Activated CD8-positive, alpha-beta memory T cell treated with anti-CD3 and anti-CD28 coated beads for 36 hours (primary cell): ENCODE data around the gene MT1E. TPM values are rescaled to one million over a fixed set of nuclear protein-coding genes. Genes with fewer than 3 reads are reported as not detected.

Experiments used
- CTCF ChIA-PET: fragments of 350-600 bp; sonication (Branson Sonifier 250); formaldehyde crosslinking; loops from one replicate; lab custom pipeline; 2021; ENCODE audit warnings: antibody characterized with exemption; lab: Charles Lee
- POLR2A ChIA-PET: fragments of 350-600 bp; sonication (Branson Sonifier 250); formaldehyde crosslinking; loops from one replicate; lab custom pipeline; 2021; ENCODE audit warnings: antibody characterized with exemption; lab: Charles Lee
- total RNA-seq, 2 experiments: library from RNA; stranded (reverse); gene quantifications; one replicate each; pipeline ENCODE4 v1.2.3, GENCODE V29; 2021

MT1E gene
- total RNA-seq, 2 experiments from 2014 or later: 45.0 to 49.7 TPM

- ChIA-PET CTCF (interaction anchor here (2.0 kb wide), 1 partner anchor 8 kb away, joined by 9 read pairs; no protein-coding TSS in a partner anchor), POLR2A (no interaction called here)
These were observed 9.3 kb downstream of the MT1E start for GRCh38 chr16:56634715-56635440.

- ChIA-PET CTCF (no interaction called here), POLR2A (no interaction called here)
These were observed 9.9 kb downstream of the MT1E start for GRCh38 chr16:56635441-56635967.

GRCh38 chr16:56636616-56637413 lies 11.2 kb downstream of the MT1E start:
- POLR2A ChIA-PET: no interaction called here
- CTCF ChIA-PET: interaction anchor here (1.1 to 1.9 kb wide), 3 partner anchors 12 to 60 kb away, joined by 3 to 6 read pairs (median 5); no protein-coding TSS in a partner anchor

- ChIA-PET CTCF (interaction anchor here (1.1 to 1.9 kb wide), 3 partner anchors 37 to 62 kb away, joined by 3 to 6 read pairs (median 5); no protein-coding TSS in a partner anchor), POLR2A (no interaction called here)
These were observed 12.5 kb downstream of the MT1E start, which contains the start of gene MT1A for GRCh38 chr16:56637814-56638750. TSS of gene MT1A (plus strand) at chr16:56638666. CDS start at chr16:56638739, 73 bp downstream.

GRCh38 chr16:56639045-56639444 lies 13.5 kb downstream of the MT1E start:
- ChIA-PET CTCF (interaction anchor here (1.1 kb wide), 1 partner anchor 61 kb away, joined by 3 read pairs; no protein-coding TSS in a partner anchor), POLR2A (no interaction called here)

- ChIA-PET POLR2A (no interaction called here), CTCF (no interaction called here)
These were observed 14.5 kb downstream of the MT1E start for GRCh38 chr16:56640076-56640475.

- POLR2A ChIA-PET: no interaction called here
- CTCF ChIA-PET: interaction anchor here (1.1 to 1.5 kb wide), 2 partner anchors 41 to 64 kb away, joined by 3 read pairs; no protein-coding TSS in a partner anchor
These were observed 15.6 kb downstream of the MT1E start for GRCh38 chr16:56641166-56641565.

- POLR2A ChIA-PET: interaction anchor here (1.0 to 1.1 kb wide), 2 partner anchors 35 to 40 kb away, joined by 4 to 6 read pairs; partner anchors contain the start of genes MT1X and MT2A
- CTCF ChIA-PET: interaction anchor here (0.9 to 2.1 kb wide), 12 partner anchors 9 to 67 kb away, joined by 3 to 9 read pairs (median 4); partner anchors contain the start of genes MT1B, MT1E, MT1X and MT2A
These were observed 17.6 kb downstream of the MT1E start for GRCh38 chr16:56643080-56643778.

- POLR2A ChIA-PET: interaction anchor here (1.0 to 1.1 kb wide), 2 partner anchors 36 to 39 kb away, joined by 4 to 6 read pairs; partner anchors contain the start of genes MT1X and MT2A
- CTCF ChIA-PET: interaction anchor here (0.9 to 2.1 kb wide), 10 partner anchors 8 to 67 kb away, joined by 3 to 9 read pairs (median 4); partner anchors contain the start of genes MT1B, MT1E, MT1X and MT2A
These were observed 18.3 kb downstream of the MT1E start for GRCh38 chr16:56643833-56644232.

- CTCF ChIA-PET: no interaction called here
- POLR2A ChIA-PET: no interaction called here
These were observed 19.7 kb downstream of the MT1E start for GRCh38 chr16:56645311-56645710.

- ChIA-PET CTCF (interaction anchor here (0.9 kb wide), 1 partner anchor 10 kb away, joined by 3 read pairs; no protein-coding TSS in a partner anchor), POLR2A (no interaction called here)
These were observed 20.3 kb downstream of the MT1E start for GRCh38 chr16:56645838-56646237.

GRCh38 chr16:56647641-56648431 lies 22.3 kb downstream of the MT1E start:
- POLR2A ChIA-PET: no interaction called here

GRCh38 chr16:56649271-56649670 lies 23.7 kb downstream of the MT1E start:
- POLR2A ChIA-PET: no interaction called here
- CTCF ChIA-PET: interaction anchor here (0.7 to 1.6 kb wide), 3 partner anchors 13 to 130 kb away, joined by 3 to 4 read pairs (median 3); partner anchors contain the start of gene BBS2

More at GRCh38 chr16:56647641-56648431, 22.3 kb downstream of the MT1E start:
- CTCF ChIA-PET: no interaction called here

GRCh38 chr16:56649820-56650219 lies 24.2 kb downstream of the MT1E start:
- ChIA-PET CTCF (interaction anchor here (1.1 to 1.6 kb wide), 2 partner anchors 52 to 130 kb away, joined by 3 to 4 read pairs; partner anchors contain the start of gene BBS2), POLR2A (no interaction called here)

GRCh38 chr16:56651586-56651985 lies 26.0 kb downstream of the MT1E start, which contains the start of gene MT1B:
TSS of gene MT1B (plus strand) at chr16:56651886. CDS start at chr16:56651954, 68 bp downstream.
- CTCF ChIA-PET: interaction anchor here (1.2 kb wide), 1 partner anchor 8 kb away, joined by 4 read pairs; no protein-coding TSS in a partner anchor
- POLR2A ChIA-PET: no interaction called here

- ChIA-PET CTCF (interaction anchor here (1.1 to 1.2 kb wide), 2 partner anchors 9 to 49 kb away, joined by 3 to 4 read pairs; no protein-coding TSS in a partner anchor), POLR2A (no interaction called here)
These were observed 27.0 kb downstream of the MT1E start for GRCh38 chr16:56652600-56652999.
